ENCODE data around the gene AQP1. TPM values are rescaled to one million over a fixed set of nuclear protein-coding genes. Genes with fewer than 3 reads are reported as not detected.

Gene AQP1
- total RNA-seq, 1 donor from 2014 or later: 373 TPM

DNA sequence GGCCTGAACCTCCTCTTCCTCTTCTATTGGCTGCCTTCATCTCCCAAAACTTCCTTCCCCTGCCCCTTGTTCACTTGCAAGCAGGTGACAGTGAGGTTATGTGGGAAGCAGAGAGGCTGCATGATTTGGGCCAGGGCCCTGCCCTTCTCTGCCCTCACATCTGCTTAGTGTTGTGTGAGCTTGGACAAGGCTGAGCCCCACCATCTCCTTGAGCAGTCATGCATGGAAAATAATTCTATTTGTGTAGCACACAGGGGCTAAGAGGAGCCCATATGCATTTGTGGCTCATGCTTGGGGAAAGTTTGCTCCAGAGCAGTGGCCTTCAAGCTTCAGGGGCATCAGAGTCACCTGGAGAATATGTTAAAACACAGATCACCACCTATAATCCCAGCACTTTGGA lies 26.8 kb upstream of the AQP1 start:
- no peak for DNase-seq (ENCODE audit: low spot score)

DNA sequence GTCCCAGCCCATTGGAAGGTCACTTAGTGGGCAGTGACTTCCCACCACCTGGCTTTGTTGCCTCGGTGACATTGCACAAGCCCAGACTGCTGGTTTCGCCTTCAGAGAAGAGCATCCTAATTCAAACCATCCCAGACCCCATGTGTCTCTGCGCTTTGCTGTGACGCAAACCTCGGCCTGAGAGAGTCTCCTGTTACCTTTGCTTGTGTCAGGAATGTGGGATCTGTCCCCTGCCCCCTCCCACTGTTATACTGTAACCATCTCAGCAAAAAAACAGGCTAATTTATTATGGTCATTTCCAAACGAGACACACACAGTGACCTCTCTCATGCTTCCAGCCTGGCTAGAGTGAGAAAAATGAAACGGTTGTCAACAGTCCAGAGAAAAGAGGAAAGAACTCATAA lies 25.0 kb upstream of the AQP1 start:
- DNase-seq (ENCODE audit: low spot score): no peak

DNA sequence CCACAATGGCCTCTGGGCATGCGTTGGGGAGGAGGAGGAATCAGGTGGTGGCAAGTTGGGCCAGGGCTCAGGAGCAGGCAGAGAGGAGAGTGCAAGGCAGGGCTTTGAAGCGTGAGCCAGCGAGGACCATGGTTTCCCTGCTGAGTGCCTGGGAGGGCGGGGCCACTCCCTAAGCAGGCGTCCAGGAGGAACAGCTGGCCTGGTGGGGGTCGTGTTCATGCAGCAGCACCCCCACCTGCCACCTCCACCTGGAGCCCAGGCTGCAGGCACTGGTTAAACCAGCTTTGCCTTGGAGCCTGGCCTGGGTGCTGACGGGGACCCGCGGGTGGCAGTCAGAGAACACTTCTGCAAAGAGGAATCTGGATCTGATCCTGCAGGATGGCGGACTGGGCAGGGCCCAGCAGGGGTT lies 24.2 kb upstream of the AQP1 start:
- DNase-seq (ENCODE audit: low spot score): no peak

DNA sequence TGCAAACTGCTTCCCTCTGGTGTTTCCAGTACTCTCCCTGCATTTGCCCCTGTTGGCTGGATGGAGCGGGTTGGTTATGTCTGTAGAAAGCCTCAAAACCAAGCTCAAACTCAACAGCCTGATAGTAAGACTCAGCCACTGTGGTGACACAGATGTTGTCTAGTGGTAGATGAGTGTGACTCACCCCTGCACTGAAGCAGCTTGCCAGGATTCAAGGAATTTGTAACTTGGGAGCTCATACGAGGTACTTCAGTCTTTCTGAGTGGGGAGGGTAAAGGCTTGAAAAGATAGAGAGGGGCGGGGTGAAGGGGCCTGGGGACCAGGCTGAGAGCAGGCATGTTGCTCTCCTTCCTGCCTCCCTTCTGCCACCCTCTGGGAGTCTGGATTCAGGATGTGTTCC lies 22.9 kb upstream of the AQP1 start:
- no peak for DNase-seq (ENCODE audit: low spot score)

DNA sequence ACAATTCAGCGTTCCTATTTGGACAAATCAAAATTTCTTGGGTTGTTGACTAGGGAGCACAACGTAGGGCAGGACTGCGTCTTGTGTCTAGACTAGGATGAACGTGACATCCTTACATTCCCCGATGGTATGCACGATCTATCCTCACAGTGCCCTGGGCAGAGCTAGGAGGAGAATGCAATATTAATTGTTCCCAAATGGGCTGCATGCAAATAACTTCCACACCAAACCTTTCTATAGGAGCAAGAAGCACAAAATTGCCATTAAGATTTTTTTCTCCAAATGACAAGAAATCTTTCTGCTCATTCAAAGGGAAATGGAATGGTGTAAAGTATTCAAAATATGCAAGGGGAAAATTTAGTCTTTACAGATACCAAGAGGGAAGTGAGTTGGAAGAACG lies 21.4 kb upstream of the AQP1 start:
- DNase-seq (ENCODE audit: low spot score): no peak

DNA sequence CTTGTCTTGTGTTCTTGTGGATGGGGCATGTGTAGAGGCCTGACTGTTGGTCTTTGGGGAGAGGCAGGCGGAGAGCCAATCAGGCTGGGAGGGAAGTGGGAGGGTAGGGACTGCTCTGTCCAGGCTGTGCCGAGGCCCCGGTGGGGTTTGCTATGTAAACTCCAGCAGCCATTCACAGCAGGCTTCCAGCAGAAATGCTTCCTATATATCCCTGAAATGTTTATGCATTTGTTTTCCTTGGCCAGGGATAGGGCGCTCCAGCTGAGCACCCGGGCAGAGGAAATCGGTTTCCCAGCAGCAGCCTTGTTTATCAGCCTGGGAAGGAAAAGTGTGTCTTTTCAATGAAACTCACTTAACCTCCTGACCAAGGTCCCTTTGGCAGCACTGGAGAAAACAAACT lies 18.3 kb upstream of the AQP1 start:
- DNase-seq (ENCODE audit: low spot score): no peak

DNA sequence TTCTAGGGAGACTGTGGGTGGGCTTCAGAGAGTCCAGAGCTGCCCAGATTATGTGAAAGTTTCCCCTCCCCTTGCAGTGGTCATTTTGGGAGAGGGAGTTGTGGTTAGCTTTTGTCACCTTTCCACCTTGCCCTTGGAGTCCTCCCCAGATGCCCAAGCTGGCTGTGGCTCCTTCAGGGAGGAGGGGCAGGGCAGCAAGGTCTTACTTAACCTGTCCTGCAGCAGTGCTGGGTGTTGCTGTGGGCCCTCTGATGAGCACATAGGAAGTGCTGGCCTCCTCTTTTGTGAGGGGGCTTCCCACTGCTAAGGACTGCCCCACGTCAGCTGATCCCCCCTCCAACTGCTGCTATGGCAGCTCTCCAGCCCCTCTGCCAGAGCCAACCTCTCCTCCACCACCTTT lies 17.6 kb upstream of the AQP1 start:
- DNase-seq (ENCODE audit: low spot score): no peak

DNA sequence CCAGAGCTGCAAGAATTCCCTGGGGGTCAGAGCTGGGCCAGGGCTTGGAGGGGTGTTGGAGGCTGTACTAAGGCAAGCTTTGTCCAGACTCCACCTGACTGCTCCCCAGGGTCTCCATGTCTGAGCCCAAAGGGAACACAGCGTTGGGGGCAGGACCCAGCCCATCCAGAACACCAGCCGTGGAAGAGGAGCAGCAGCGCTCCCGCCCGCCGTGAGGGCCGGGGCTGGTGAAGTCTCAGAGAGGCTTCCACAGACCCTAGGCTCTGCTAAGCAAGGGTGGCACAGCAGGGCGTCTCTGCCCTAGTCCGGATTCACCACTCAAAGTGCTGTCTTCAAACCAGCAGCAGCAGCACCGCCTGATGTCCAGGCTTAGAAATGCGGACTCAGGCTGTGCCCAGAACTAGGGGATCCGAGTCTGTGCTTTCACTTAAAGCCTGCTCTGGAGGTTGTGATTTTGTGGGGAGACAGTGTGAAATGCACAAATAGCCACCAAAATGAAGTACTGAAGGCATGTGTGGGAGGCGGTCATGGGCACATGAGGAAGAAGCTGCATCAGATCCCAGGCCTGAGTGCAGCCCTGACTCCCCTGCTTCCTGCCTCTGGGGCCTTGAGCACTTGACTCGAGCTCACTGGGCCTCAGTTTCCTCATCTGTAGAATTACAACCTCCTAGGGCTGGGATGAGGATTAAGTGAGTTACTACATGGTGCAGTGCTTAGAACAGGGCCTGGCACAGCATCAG lies 16.6 kb upstream of the AQP1 start:
- no peak for DNase-seq (ENCODE audit: low spot score)

DNA sequence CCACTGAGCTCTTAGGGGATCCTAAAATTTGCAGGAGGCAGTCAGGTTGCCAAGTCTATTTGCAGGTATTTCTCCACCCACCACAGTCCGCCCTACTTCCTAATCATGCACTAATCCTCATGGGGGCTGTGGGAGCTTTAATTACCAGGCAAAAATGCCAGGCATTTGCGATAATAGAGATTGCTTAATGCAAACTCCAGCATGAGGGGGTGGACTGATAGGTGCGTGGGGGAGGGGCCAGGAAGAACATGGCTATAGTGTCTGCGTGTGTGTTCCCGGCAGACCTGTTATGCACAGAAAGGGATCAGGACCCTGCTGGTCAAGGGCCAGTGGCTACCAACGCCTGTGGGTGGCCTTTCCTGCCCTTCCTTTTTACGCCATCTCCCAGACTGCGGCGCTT lies 15.6 kb upstream of the AQP1 start:
- no peak for DNase-seq (ENCODE audit: low spot score)

DNA sequence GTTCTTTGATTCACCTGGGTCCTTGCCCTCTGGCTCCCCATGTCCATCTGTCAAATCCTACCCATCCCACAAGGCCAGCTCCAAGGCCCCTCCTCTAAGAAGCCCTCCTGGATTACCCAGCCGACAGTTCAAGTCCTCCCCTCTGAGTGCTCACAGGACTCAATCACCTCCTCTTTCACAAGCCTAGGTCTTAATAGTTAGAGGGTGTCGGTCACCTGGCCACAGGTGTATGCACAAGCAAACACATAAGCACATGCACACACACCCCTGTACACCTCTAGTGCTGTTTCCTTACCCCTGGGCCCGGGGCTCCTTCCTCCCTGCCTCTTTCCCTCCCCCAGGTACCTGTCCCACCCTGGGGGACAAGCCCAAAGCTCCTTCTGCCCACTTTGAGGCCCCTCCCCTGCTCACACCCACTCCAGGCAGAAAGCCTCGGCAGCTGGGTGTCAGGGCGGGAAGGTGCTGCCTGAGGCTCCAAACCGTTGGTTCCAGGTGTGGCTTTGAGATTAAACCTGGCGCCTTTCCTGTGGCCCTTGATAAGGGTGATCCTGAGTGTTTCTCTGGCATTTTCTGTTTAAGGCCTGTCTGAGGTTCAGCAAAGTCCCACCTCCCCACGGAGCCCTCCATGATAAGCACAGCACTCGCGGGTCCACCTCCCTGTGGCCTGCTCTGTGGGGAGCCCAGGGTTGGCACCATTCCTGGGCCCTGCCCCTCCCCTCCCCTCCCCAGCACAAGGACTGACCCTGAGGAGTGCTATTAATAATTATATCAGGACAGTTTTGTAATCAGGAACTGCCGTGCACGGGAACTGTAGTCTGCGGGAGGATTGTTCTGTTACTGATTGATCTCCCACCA lies 14.6 kb upstream of the AQP1 start:
- DNase-seq (ENCODE audit: low spot score): no peak

DNA sequence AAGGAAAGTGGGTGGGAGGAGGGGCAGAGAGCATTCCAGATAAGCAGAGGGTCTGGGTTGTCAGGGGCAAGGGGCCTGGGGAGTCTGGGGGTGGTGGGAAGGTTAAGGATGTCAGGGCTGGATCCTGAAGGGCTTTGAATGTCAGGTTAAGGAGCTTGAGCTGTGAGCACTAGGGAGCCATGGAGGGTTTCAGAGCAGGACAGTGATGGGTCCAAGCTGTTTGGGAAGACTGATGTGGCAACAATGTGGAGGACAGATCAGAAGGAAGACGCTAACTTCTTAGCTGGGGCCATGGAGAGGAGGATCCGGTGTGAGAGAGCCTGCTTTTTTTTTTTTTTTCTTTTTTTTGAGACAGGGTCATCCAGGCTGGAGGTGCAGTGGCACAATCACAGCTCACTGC lies 13.9 kb upstream of the AQP1 start:
- DNase-seq (ENCODE audit: low spot score): no peak

DNA sequence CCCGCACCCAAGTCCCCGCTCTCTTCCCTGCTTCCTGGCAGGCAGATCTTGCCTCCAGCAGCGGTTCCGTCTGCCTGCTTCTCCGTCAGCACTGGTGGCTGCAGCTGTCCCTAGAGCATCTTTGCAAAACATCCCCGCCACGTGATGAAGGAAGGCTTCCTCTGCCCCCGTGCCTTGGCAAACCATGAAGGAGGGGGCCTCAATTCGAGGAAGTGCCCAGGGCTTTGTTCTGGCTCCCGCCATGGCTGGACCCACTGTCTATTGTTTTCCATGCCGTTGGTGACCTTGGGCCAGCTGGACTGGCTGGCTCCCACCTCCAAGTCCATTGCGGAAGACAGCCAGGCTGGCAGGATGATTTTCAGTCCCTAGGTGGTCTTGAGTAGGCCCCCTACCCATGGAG lies 13.2 kb upstream of the AQP1 start:
- no peak for DNase-seq (ENCODE audit: low spot score)

DNA sequence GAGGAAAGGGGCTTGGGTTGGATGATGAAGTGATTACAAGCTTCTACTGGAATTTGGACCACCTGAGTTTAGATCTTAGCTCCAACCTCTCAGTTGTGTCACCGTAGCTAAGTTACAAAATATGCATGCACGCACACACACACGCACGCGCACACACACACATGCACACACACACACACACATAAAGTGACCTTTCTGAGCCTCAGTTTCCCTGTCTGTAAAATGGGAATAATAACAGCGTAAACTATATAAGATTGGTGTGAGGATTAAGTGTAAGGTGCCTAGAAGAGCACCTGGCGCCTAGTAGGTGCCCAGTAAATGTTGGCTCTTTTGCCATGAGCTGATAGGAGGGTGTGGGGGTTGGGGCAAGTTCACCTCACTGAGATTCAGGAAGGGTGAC lies 12.6 kb upstream of the AQP1 start:
- no peak for DNase-seq (ENCODE audit: low spot score)

DNA sequence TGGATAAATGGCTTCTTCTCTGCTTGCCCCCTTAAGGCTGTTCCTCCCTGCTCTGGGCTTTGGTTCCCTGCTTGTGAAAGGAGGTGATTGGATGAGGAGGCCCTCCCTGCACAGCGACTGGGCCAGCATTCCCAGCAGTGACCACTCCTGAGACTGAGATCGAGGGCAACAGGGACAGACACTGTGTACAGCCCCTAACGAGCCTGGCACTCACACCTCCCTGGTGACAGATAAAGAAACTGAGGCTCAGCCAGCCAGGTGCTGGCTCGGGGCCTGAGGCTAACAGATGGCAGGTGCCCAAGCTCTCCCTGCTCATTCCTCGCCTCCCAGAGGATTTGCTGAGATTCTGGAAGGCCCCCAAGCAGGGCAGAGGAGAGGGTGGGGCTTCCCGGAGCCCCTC lies 12.0 kb upstream of the AQP1 start:
- DNase-seq (ENCODE audit: low spot score): no peak

DNA sequence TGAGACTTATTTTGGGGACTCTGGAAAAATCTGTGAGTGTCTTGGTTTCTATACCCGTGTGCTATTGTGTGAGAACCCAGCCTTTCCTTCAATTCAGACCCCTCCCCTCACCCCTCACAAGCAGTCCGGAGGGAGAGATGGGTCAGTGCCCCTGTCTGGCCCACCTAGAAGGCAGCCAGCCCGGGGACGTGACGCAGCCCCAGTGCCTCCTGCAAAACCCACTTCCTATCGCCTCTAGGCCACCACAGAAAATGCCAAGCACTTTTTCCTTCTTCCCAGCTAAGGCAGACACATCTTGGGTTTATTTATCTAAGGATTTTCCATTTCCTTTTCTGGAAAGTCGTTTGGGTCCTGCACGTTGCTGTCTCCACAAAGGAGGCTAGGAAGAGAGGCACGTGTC lies 11.6 kb upstream of the AQP1 start:
- no peak for DNase-seq (ENCODE audit: low spot score)

DNA sequence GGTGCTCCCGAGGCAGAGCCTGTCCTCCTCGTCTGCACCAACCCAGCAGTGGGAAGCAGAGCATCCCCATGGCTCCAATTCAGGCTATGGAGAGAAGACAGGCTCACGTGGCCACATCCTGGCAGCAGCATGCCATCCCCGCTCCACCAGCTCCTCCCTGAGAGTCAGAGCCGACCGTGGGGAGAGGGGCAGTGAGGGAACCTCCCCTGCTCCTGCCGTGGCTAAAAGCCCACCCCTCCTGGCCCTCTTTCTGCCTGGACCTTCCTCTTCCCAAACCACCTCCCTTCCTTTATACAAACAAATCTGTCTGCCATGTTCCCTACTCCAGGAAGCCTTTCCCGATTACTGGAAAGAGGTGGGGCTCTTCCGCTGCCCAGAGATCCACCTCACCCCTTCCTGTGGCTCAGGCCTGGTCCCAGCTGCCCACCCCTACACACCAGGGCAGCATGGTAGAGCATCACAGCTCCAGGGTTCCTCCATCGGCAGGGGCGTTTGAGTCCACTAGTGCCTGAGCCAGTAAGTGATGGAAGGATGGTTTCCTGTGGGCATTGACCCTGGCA lies 10.8 kb upstream of the AQP1 start:
- no peak for DNase-seq (ENCODE audit: low spot score)

DNA sequence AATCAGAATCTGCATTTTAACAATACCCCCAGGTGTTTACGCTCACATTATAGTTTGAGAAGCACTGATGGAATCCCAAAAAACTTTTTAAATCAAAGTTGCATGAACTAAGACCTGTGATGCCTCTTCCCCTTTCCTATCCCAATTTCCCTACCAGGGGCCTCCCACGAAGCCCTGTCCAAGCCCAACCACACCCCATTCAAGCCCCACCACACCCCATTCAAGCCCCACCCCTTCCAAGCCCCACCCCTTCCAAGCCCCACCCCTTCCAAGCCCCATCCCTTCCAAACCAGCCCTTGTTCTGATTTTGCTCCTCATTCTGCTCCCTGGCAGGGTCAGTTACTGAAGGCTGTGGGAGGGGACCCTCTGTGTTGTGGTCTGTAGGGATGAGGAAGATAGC lies 9.8 kb upstream of the AQP1 start:
- DNase-seq (ENCODE audit: low spot score): no peak

DNA sequence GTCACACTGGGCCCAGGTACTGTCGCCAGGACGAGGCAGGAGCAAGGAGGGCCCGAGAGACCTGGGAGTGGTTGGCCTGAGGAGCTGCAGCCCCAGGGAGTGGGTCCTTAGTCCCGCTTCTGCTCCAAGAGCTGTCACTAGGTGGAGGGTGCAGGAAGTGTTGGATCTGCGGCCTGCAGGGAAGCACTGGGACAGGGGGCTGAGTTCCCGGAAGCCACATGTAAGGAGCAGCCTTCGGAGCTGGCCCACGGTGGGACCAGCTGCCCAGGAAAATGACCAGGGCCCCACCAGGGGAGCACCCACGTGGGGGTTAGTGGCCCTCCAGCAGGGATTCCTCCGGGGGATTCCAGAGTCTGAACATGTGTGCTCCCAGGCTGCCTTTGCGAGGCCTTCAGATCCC lies 9.2 kb upstream of the AQP1 start:
- no peak for DNase-seq (ENCODE audit: low spot score)

DNA sequence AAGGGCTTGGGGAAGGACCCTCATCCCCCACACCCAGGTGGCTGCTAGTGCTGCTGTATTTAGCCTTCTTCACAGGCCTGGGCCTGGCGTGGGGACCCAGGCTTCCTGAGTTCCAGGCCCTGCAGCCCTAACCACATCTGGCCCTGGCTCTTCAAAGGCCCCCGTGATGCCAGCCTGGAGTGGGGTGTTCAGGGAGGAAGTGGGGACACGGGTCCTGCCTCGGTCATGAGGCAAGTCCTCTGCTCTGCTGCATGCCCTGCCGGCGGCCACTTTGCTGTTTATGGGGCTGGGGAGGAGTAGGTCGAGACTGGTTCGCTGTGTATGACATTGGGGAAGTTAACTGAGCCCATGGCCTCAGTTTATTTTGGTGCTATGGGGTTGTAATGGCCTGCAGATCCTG lies 8.5 kb upstream of the AQP1 start:
- DNase-seq (ENCODE audit: low spot score): no peak

DNA sequence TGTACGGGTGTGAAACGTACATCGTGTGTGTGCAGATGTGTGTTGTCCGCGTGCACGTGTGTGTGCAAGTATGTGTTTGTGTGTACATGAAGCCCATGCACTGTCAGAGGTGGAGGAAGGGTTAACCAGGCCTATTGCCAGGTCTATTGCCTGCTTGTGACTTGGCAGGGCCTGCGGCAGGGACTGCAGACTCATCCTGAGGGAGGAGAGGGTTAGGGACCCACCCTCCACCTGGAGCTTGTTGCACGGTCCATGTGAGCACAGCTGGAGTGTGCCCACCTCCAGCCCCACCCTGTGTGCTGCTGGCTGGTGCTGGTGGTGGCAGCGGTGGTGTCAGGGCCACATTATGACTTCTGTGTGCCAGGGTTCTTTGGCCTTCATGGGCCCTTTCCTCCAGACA lies 7.1 kb upstream of the AQP1 start:
- no peak for DNase-seq (ENCODE audit: low spot score)

DNA sequence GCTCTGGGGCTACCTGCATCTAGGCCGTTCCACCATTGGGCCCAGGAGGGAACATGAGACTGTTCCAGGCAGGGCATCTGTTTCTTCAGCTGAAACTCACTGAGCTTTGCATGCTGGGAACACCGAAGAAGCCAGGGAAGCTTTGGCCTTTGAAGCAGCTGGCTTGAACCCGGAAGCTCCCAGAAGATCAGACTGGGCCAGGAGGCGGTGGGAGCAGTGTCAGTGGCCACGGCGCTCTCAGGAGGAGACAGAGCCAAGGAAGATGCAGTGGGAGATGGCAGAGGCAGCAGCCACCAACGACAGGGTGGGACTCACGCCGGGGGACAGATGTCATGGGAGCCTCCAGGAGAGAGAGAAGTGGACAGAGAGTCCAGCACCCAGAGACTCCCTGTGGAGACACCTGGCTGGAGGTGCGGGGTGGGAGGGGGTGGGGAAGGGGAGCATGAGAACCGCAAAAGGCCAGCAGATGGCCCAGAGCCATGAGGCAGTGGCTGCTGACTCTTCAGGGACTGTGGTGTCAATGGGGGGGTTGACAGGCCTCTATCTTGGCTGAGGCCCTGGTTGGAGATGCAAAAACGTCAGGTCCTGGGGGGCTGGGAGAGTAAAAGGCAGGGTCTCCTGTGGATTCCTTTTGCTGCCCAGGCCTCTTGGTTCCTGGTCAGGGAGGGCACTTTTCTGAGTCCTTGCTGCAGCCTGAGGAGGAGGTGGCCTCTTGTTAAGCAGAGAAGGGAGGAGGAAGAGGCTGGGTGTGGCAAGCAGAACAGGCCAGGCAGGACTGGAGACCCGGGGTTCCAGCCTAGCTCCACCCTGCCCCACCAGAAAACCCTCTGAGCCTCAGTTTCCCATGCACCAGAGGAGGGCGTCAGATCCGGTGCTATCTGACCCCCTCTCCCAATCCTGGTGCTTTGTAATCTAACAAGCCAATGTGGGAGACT lies 6.3 kb upstream of the AQP1 start:
- no peak for DNase-seq (ENCODE audit: low spot score)

DNA sequence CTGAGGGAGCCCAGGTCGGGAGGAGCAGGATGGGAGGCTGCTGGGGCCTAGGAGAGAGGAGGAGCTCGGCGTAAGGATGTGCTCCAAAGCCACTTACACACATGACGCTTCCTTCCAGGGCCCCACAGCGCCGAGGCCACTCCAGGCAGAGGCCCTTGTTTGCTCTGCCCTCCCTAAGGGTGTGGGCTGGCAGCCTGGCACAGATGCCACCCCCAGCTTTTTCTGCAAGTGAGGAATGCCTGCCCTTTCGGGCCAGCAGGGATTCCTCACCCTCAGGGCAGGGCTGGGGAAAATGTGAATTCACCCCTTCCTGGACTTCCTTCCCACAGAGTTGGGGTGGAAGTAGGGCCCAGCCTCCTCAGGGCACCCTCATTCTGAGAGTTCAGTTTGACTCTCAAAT lies 5.6 kb upstream of the AQP1 start:
- DNase-seq (ENCODE audit: low spot score): no peak
